Peyer's patch (tissue), 4 donors: ENCODE measurements around the gene PI16. TPM values are rescaled to one million over a fixed set of nuclear protein-coding genes. Genes with fewer than 3 reads are reported as not detected.
A peak's percentile ranks its signal among the peaks of the same experiment; 100 is the strongest.

Experiments
- DNase-seq, 3 donors: peaks; one replicate each; pipeline ENCODE4 v3.0.0-alpha.2; 2017 to 2019
- H3K27ac ChIP-seq, 4 donors: fragments of 200-600 bp; sonication (generic); one replicate each; pipeline ENCODE4 v1.5.1; 2016 to 2019
- H3K27me3 ChIP-seq, 2 donors: fragments of 200-600 bp; sonication (generic); one replicate each; pipeline ENCODE4 v1.5.1; 2019
- H3K36me3 ChIP-seq, 3 donors: fragments of 200-600 bp; sonication (generic); one replicate each; pipeline ENCODE4 v1.5.1; 2016 to 2019
- H3K4me1 ChIP-seq, 4 donors: fragments of 200-600 bp; sonication (generic); one replicate each; pipeline ENCODE4 v1.5.1; 2016 to 2019
- H3K4me3 ChIP-seq, 4 donors: fragments of 200-600 bp; sonication (generic); 1 replicate in 3 of 4; 2 replicates in 1 of 4; pipeline ENCODE4 v1.5.1; 2016 to 2019; ENCODE audit warnings: mild to moderate bottlenecking in 1 of 4
- H3K9me3 ChIP-seq, 4 donors: fragments of 200-600 bp; sonication (generic); one replicate each; pipeline ENCODE4 v1.5.1; 2016 to 2019; ENCODE audit warnings: mild to moderate bottlenecking in 1 of 4
- POLR2A ChIP-seq, 2 donors: fragments of 450-650 bp; IDR thresholded peaks; one replicate each; pipeline ENCODE4 v1.5.1; 2017; ENCODE audit warnings: antibody characterized with exemption in 2 of 2, mild to moderate bottlenecking in 2 of 2, moderate library complexity in 2 of 2
- total RNA-seq, 4 donors: library from RNA; depleted of rRNA; stranded (reverse); fragments of >200 nt; gene quantifications; one replicate each; pipeline ENCODE4 v1.1.0, GENCODE V29; 2016
- TF ChIP-seq, protein P1 (sequence below), 6 experiments: fragments of 450-650 bp in 4 of 6; fragments of 200-600 bp in 2 of 6; sonication (generic) in 1 of 6; IDR thresholded peaks; one replicate each; pipeline ENCODE4 v1.5.1; 2017 to 2019; ENCODE audit warnings: antibody characterized with exemption in 6 of 6, mild to moderate bottlenecking in 3 of 6, moderate library complexity in 1 of 6

The PI16 gene
- total RNA-seq, 4 donors from 2014 or later: 1.5 to 6.2 TPM; not detected in 2

DNA sequence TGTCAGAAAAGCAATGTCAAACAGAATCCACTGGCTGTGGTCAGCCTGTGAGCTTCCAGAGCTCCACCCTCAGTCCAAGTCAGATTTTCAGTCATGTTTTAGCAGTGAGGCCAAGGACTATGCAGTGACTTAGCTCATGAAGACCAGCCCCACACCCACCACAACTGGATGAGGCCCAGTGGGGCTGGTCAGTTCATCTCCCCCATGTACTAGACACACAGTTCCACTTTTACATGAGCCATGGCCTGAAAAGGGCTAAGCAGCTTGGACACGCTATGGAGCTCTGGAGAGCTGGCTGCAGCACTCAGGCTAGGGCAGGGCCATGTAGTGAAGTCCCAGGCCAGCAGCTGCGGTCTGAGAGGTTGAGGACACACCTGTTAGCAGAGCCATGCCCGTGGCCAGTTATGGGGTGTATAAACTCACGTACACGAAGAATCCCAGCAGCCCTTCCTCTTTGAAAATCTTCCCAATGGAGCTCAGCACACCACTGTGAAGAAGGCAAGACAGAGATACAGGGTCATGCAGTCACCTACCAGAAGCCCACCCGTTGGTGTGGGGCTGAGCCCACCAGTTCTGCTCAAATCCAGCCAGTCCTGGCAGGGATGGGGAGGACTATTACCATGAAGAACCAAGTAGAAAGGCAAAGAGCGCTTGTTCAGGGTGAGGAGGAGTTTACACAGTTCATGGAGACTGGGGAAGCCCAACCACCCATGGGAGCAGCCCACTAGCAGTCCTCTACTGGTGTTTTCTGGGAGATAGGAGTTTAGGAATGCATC is 20.9 kb downstream of the PI16 start:
- Histone ChIP-seq H3K27ac (no peak overlapping the region), H3K4me1 (peaks cover 0 to 17% (median 0%) of the 10 kb centered on the region in 4 donors), H3K9me3 (no peaks in the 10 kb centered on the region), H3K4me3 (no peak overlapping the region), H3K36me3 (peaks cover 0 to 85% (median 0%) of the 10 kb centered on the region in 3 donors), H3K27me3 (no peaks in the 10 kb centered on the region)
- peak in 1 of 3 donors; percentile 12 for DNase-seq
- TF ChIP-seq, protein P1, sequence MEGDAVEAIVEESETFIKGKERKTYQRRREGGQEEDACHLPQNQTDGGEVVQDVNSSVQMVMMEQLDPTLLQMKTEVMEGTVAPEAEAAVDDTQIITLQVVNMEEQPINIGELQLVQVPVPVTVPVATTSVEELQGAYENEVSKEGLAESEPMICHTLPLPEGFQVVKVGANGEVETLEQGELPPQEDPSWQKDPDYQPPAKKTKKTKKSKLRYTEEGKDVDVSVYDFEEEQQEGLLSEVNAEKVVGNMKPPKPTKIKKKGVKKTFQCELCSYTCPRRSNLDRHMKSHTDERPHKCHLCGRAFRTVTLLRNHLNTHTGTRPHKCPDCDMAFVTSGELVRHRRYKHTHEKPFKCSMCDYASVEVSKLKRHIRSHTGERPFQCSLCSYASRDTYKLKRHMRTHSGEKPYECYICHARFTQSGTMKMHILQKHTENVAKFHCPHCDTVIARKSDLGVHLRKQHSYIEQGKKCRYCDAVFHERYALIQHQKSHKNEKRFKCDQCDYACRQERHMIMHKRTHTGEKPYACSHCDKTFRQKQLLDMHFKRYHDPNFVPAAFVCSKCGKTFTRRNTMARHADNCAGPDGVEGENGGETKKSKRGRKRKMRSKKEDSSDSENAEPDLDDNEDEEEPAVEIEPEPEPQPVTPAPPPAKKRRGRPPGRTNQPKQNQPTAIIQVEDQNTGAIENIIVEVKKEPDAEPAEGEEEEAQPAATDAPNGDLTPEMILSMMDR (IDR thresholded peaks at IDR 0.05): no peak
- no peak for TF ChIP-seq POLR2A (IDR thresholded peaks at IDR 0.05)

DNA sequence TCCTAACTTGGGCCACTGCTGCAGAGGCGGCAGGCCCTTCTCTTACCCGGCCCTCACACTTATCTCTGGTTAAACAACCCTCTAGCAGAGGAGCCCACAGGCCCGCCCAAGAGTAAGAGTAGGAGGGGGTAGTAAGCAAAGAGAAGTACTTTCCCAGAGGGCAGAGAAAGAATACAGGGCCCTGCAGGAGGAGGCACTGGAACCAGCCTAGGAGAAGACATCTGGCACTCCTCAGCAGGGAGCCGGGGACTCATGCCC is 21.4 kb downstream of the PI16 start:
- TF ChIP-seq POLR2A (IDR thresholded peaks at IDR 0.05): no peak
- TF ChIP-seq, protein P1 (IDR thresholded peaks at IDR 0.05): no peak
- H3K36me3 ChIP-seq: peaks cover 0 to 80% (median 0%) of the 10 kb centered on the region in 3 donors
- H3K4me1 ChIP-seq: peaks cover 0 to 22% (median 0%) of the 10 kb centered on the region in 4 donors
- H3K27ac ChIP-seq: no peak overlapping the region
- H3K9me3 ChIP-seq: no peaks in the 10 kb centered on the region
- no peak for DNase-seq
- no peak overlapping the region for H3K4me3 ChIP-seq
- no peaks in the 10 kb centered on the region for H3K27me3 ChIP-seq

DNA sequence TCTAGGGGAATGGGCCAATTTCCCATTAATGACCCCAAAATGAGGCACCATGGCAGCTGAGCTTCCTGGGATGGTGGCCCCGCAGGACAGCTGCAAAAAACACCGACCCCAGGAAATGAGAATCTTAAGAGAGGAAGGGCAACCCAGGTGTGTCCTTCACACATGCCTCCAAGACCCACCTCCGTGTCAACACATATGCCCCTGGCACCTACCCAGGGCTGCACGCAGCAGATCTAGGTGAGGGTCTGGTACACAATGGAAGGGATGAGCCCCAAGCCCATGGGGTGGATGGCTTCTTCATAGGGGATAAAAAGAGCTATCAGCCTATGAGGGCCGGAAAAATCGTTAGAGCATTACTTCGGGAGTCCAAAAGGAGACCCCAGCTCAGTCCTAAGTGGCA is 22.0 kb downstream of the PI16 start:
- Histone ChIP-seq H3K4me1 (peaks cover 0 to 22% (median 0%) of the 10 kb centered on the region in 4 donors), H3K4me3 (no peak overlapping the region), H3K27ac (no peak overlapping the region), H3K9me3 (no peaks in the 10 kb centered on the region), H3K36me3 (peaks cover 0 to 75% (median 0%) of the 10 kb centered on the region in 3 donors), H3K27me3 (no peaks in the 10 kb centered on the region)
- no peak for DNase-seq
- TF ChIP-seq POLR2A (IDR thresholded peaks at IDR 0.05): no peak
- TF ChIP-seq, protein P1 (IDR thresholded peaks at IDR 0.05): no peak

DNA sequence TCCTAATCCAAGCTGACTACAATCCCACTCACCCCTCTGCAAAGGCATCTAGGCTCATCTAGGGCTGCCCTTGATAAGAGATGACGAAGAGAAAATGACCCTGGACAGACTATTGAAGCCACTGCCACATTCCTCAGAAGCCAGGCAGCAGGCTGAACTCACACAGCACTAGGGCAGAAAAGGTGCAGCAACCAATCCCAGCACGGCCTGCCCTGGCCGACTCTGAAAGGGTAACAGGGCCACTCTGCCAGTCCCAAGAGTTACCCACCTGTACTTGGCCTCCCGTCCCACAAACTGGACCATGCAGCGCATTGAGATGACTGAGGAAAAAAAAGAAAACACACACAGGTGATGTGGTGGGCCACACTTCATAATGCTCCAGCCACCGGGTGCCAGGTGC is 22.4 kb downstream of the PI16 start:
- no peaks in the 10 kb centered on the region for H3K27me3 ChIP-seq
- H3K4me3 ChIP-seq: no peak overlapping the region
- TF ChIP-seq, protein P1 (IDR thresholded peaks at IDR 0.05): no peak
- no peak for TF ChIP-seq POLR2A (IDR thresholded peaks at IDR 0.05)
- H3K4me1 ChIP-seq: peaks cover 0 to 22% (median 0%) of the 10 kb centered on the region in 4 donors
- H3K27ac ChIP-seq: no peak overlapping the region
- no peaks in the 10 kb centered on the region for H3K9me3 ChIP-seq
- H3K36me3 ChIP-seq: peaks cover 0 to 70% (median 0%) of the 10 kb centered on the region in 3 donors
- no peak for DNase-seq

DNA sequence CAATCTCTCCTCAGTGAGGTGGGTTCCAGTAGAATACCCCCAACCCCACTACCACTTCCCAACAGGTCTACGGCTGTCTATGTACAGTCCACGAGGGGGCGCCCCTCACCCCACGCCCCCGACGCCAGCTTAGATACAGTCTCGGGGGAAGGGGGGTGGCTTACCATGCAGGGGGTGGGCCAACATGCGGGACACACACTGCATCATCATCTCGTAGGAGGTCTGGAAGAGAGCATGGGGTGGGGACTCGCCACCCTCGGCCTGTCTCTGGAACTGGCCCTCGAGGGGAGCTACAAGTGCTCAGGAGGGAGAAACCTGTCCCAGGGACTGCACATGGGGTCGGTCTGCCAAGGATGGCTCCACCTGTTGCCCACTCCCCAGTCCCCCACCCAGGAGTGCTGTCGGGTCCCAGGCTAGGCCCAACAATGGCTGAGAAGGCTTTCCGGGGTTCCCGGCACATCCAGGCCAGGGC is 23.0 kb downstream of the PI16 start:
- DNase-seq: peak in 1 of 3 donors; percentile 47
- peaks cover 0 to 65% (median 0%) of the 10 kb centered on the region in 3 donors for H3K36me3 ChIP-seq
- H3K27me3 ChIP-seq: no peaks in the 10 kb centered on the region
- no peaks in the 10 kb centered on the region for H3K9me3 ChIP-seq
- H3K4me1 ChIP-seq: peaks cover 0 to 23% (median 0%) of the 10 kb centered on the region in 4 donors
- TF ChIP-seq, protein P1 (IDR thresholded peaks at IDR 0.05): peak in 4 of 6 experiments; percentile 13 to 46 (median 28)
- TF ChIP-seq POLR2A (IDR thresholded peaks at IDR 0.05): no peak
- H3K27ac ChIP-seq: no peak overlapping the region
- no peak overlapping the region for H3K4me3 ChIP-seq
